Heart right ventricle (tissue), 16 donors: ENCODE data around the gene ARHGEF4. TPM values are rescaled to one million over a fixed set of nuclear protein-coding genes. Genes with fewer than 3 reads are reported as not detected.
"Not testable (repeated sequence)": the region's sequence is repeated elsewhere in the genome, so short reads cannot be mapped to it uniquely, and the experiment has no call there.

Experiments used
- ATAC-seq, 8 donors: fragments of 200-7000 bp; cut with Tn5 transposase; one replicate each; pipeline ENCODE4 v1.9.1; 2020; ENCODE audit warnings: mild to moderate bottlenecking in 8 of 8, moderate library complexity in 8 of 8, moderate number of reproducible peaks in 1 of 8
- DNase-seq, 2 donors: peaks; one replicate each; pipeline ENCODE4 v3.0.0-alpha.2; 2020
- H3K27ac ChIP-seq, 10 donors: fragments of 200-600 bp; sonication (generic) in 2 of 10; one replicate each; pipeline versions ENCODE4 v1.5.0 to v1.8.0; 2020 to 2022; ENCODE audit warnings: mild to moderate bottlenecking in 3 of 10
- H3K27me3 ChIP-seq, 7 donors: fragments of 200-600 bp; one replicate each; pipeline ENCODE4 v1.8.0; 2021 to 2022; ENCODE audit warnings: mild to moderate bottlenecking in 2 of 7
- H3K36me3 ChIP-seq, 9 donors: fragments of 200-600 bp; sonication (generic) in 1 of 9; one replicate each; pipeline versions ENCODE4 v1.5.0 to v1.8.0; 2020 to 2022; ENCODE audit warnings: mild to moderate bottlenecking in 2 of 9
- H3K4me1 ChIP-seq, 9 donors: fragments of 200-600 bp; sonication (generic) in 1 of 9; one replicate each; pipeline versions ENCODE4 v1.5.0 to v1.8.0; 2020 to 2022; ENCODE audit warnings: mild to moderate bottlenecking in 4 of 9
- H3K4me3 ChIP-seq, 10 donors: fragments of 200-600 bp; sonication (generic) in 2 of 10; one replicate each; pipeline versions ENCODE4 v1.5.0 to v1.8.0; 2020 to 2022; ENCODE audit warnings: mild to moderate bottlenecking in 7 of 10, moderate library complexity in 2 of 10
- H3K9me3 ChIP-seq, 11 donors: fragments of 200-600 bp in 10 of 11; sonication (generic) in 2 of 11; one replicate each; pipeline versions ENCODE4 v1.5.0 to v1.8.0; 2013 to 2022; ENCODE audit warnings: mild to moderate bottlenecking in 2 of 11, control low read depth in 1 of 11, moderate library complexity in 1 of 11
- CTCF ChIP-seq, 9 donors: fragments of 200-600 bp; sonication (generic) in 2 of 9; IDR thresholded peaks; one replicate each; pipeline versions ENCODE4 v1.5.0 to v1.8.0; 2021 to 2022; ENCODE audit warnings: antibody characterized with exemption in 9 of 9, mild to moderate bottlenecking in 5 of 9, moderate library complexity in 1 of 9
- WGBS, 2 donors: extraction: QIAGEN DNeasy Blood & Tissue Kit; methylation state at CpG; one replicate each; pipeline ENCODE4 v1.1.7; 2013; ENCODE audit warnings: inconsistent platforms in 1 of 2; 5-methylcytosine and 5-hydroxymethylcytosine counted together
- intact Hi-C, 10 donors: fragments of 100-400 bp; cut with DNase I; formaldehyde crosslinking; loops; one replicate each; pipeline versions ENCODE4 v1.11.1 to v1.14.2; 2022
- polyA plus RNA-seq, 2 donors: library from polyadenylated mRNA; stranded (reverse); fragments of 200-250 nt; gene quantifications; one replicate each; pipeline ENCODE4 v1.2.3, GENCODE V29; 2013
- total RNA-seq, 10 donors: library from RNA; stranded (reverse); fragmentation: NEBNext Ultra II Directional in 3 of 10; extraction: Animal tissue kit (Norgen Biotek cat#: 25700) in 3 of 10; gene quantifications; one replicate each; pipeline versions ENCODE4 v1.2.1 to v1.2.4, GENCODE V29; 2021 to 2023
- donor health status: Arrhythmogenic right ventricular cardiomyopathy.
- donor health status: ischemic (EF 13 %, LVEDD 7.1; RV severe dilation, severe dysfunction).
- donor health status: healthy with polysubstance abuse.
- donor health status: DM: no; HTN: yes; CAD: no.
- donor health status: DM: no; HTN: no; CAD: no.
- donor health status: ischemic (EF 25% LVEDD 6.9; RV normal size, moderate dysfunction).
- donor health status: ischemic (EF 25% LVEDD 5.7; RV mildly dilated, moderate dysfunction).
- donor health status: healthy.
- donor health status: DM: yes; HTN: yes; CAD: no.
- donor health status: Ischemic cardiomyopathy.
- donor health status: ischemic (EF 35%, LVEDD 5.7; RV mildly dilated, moderate dysfunction).
- donor health status: nonischemic (EF 11% LVEDD 7.7; RV severe dilation, severe dysfunction).
- donor health status: DM: yes; HTN: yes; CAD: no.
- donor health status: PGD.
- donor health status: ischemic (EF 29% LVEDD 5.4; RV normal size, mild dysfunction).
- donor health status: nonischemic (EF 23%, LVEDD 6.1; RV moderate dilation, normal function).

Gene ARHGEF4
- total and polyA plus RNA-seq, 12 donors, result 0.67 to 6.5 (median 3.4) TPM

- peak in 4 of 8 donors; percentile 27 to 46 (median 29) for ATAC-seq
- Histone ChIP-seq H3K36me3 (peaks cover 0 to 100% (median 49%) of the 10 kb centered on the region in 9 donors), H3K27ac (peak overlapping the region in 2 of 10 donors; percentile 12 to 33), H3K9me3 (no peaks in the 10 kb centered on the region), H3K4me1 (peaks cover 6 to 73% (median 50%) of the 10 kb centered on the region in 9 donors), H3K27me3 (no peaks in the 10 kb centered on the region), H3K4me3 (no peak overlapping the region)
- intact Hi-C loops, result no loop called here
- peak in 1 of 2 donors; percentile 19 for DNase-seq
- TF ChIP-seq CTCF (IDR thresholded peaks at IDR 0.05), result no peak
- WGBS, 2 donors, result 77 to 78% methylated on average over 11 of the region's 11 CpGs
Observed at GRCh38 chr2:131077182-131077846, 240.6 kb downstream of the ARHGEF4 start.

- no peaks in the 10 kb centered on the region for H3K9me3 ChIP-seq
- TF ChIP-seq CTCF (IDR thresholded peaks at IDR 0.05), result no peak
- no peaks in the 10 kb centered on the region for H3K27me3 ChIP-seq
- H3K27ac ChIP-seq, result peak overlapping the region in 1 of 10 donors; percentile 33
- peaks cover 6 to 79% (median 51%) of the 10 kb centered on the region in 9 donors for H3K4me1 ChIP-seq
- H3K4me3 ChIP-seq, result no peak overlapping the region
- no peak for ATAC-seq
- intact Hi-C loops, result no loop called here
- 61 to 70% methylated on average over 3 of the region's 3 CpGs for WGBS, 2 donors
- no peak for DNase-seq
- H3K36me3 ChIP-seq, result peaks cover 0 to 98% (median 49%) of the 10 kb centered on the region in 9 donors
Observed at GRCh38 chr2:131077966-131078365, 241.3 kb downstream of the ARHGEF4 start.

- H3K27me3 ChIP-seq, intact Hi-C loops, H3K27ac ChIP-seq, DNase-seq, ATAC-seq, H3K9me3 ChIP-seq, H3K4me3 ChIP-seq: not testable (repeated sequence)
- Histone ChIP-seq H3K4me1 (peaks cover 6 to 76% (median 44%) of the 10 kb centered on the region in 9 donors), H3K36me3 (peaks cover 0 to 88% (median 49%) of the 10 kb centered on the region in 9 donors)
- 92 to 96% methylated on average over 6 of the region's 6 CpGs for WGBS, 2 donors
Observed at GRCh38 chr2:131079931-131080330, 243.2 kb downstream of the ARHGEF4 start.

- peaks cover 3 to 76% (median 55%) of the 10 kb centered on the region in 9 donors for H3K4me1 ChIP-seq
- ATAC-seq (no peak), DNase-seq (no peak)
- peaks cover 0 to 88% (median 42%) of the 10 kb centered on the region in 9 donors for H3K36me3 ChIP-seq
- H3K4me3 ChIP-seq, result no peak overlapping the region
- H3K27me3 ChIP-seq, result no peaks in the 10 kb centered on the region
- WGBS, 2 donors, result 85 to 92% methylated on average over 4 of the region's 4 CpGs
- H3K27ac ChIP-seq, result no peak overlapping the region
- intact Hi-C loops, result no loop called here
- no peaks in the 10 kb centered on the region for H3K9me3 ChIP-seq
- no peak for TF ChIP-seq CTCF (IDR thresholded peaks at IDR 0.05)
Observed at GRCh38 chr2:131081190-131081589, 244.5 kb downstream of the ARHGEF4 start.

GRCh38 chr2:131085646-131086045, 248.9 kb downstream of the ARHGEF4 start:
- peaks cover 0 to 83% (median 30%) of the 10 kb centered on the region in 9 donors for H3K36me3 ChIP-seq
- H3K27me3 ChIP-seq, result no peaks in the 10 kb centered on the region
- no peak overlapping the region for H3K27ac ChIP-seq
- DNase-seq (no peak), ATAC-seq (peak in 1 of 8 donors; percentile 43)
- 50 to 69% methylated on average over 2 of the region's 2 CpGs for WGBS, 2 donors
- H3K9me3 ChIP-seq, result no peaks in the 10 kb centered on the region
- H3K4me1 ChIP-seq, result peaks cover 3 to 51% (median 29%) of the 10 kb centered on the region in 9 donors
- intact Hi-C loops, result no loop called here
- no peak for TF ChIP-seq CTCF (IDR thresholded peaks at IDR 0.05)
- no peak overlapping the region for H3K4me3 ChIP-seq
